Brain microvascular endothelial cell (primary cell): ENCODE data around the gene B4GALT1.
A peak's percentile ranks its signal among the peaks of the same experiment; 100 is the strongest.
"Not testable (repeated sequence)": the region's sequence is repeated elsewhere in the genome, so short reads cannot be mapped to it uniquely, and the experiment has no call there.

ENCODE experiments used
- DNase-seq: peaks from one replicate; pipeline ENCODE4 v3.0.0-alpha.2; 2020
- H3K27ac ChIP-seq: fragments of 250-450 bp; sonication (Bioruptor Pico); 2 replicates; pipeline ENCODE4 v1.5.1; 2020; ENCODE audit warnings: mild to moderate bottlenecking, moderate library complexity
- H3K27me3 ChIP-seq: fragments of 250-450 bp; sonication (Bioruptor Pico); replicated peaks from 2 replicates; pipeline ENCODE4 v1.5.1; 2020; ENCODE audit warnings: mild to moderate bottlenecking
- H3K36me3 ChIP-seq: fragments of 250-450 bp; sonication (Bioruptor Pico); replicated peaks from 2 replicates; pipeline ENCODE4 v1.5.1; 2020; ENCODE audit warnings: mild to moderate bottlenecking
- H3K4me3 ChIP-seq: 2 replicates; pipeline ENCODE4 v1.5.1; 2011; ENCODE audit warnings: low read depth, mild to moderate bottlenecking, control low read depth, low read length, moderate library complexity
- in situ Hi-C: cut with HindIII; loops from 2 replicates; pipeline ENCODE4 v1.10.0; 2017; ENCODE audit warnings: low sequenced_read_pairs, low pct_ligation_motif_present
- TF ChIP-seq, protein P1 (sequence below): IDR thresholded peaks from 2 replicates; pipeline ENCODE4 v1.5.1; 2011; ENCODE audit warnings: low read depth, mild to moderate bottlenecking, moderate library complexity, low read length, control low read depth, inconsistent platforms; ENCODE audit errors: missing control alignments

The B4GALT1 gene

DNA sequence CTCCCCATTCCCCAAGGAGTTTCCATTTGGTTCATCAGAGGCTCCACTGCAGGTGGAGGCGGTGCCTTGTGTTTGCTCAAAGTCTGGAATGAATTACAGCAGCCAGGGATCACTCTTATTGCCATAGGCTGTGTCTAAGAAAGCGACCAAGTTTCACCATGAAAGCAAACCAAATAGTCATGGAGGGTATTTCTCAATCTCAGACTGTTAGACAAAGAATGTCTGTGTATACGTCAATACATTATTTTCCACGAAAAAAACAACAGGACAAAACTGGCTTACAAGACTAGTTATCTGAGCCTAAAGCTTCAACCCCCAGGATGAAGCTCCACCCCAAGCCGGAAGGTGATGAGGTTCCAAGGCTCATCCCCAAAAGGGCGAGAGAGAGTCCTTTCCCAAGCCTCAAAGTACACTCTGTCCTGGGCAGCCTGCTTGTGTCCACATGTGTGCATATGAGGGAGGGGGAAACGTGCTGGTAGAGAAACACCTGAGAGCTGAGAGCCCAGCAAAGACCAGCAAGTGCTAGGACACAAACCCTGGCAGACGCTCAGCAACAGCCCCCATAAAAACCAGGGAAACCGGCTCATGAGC is 4.3 kb downstream of the B4GALT1 start:
- in situ Hi-C loops, result no loop called here
- no peak overlapping the region for H3K4me3 ChIP-seq

DNA sequence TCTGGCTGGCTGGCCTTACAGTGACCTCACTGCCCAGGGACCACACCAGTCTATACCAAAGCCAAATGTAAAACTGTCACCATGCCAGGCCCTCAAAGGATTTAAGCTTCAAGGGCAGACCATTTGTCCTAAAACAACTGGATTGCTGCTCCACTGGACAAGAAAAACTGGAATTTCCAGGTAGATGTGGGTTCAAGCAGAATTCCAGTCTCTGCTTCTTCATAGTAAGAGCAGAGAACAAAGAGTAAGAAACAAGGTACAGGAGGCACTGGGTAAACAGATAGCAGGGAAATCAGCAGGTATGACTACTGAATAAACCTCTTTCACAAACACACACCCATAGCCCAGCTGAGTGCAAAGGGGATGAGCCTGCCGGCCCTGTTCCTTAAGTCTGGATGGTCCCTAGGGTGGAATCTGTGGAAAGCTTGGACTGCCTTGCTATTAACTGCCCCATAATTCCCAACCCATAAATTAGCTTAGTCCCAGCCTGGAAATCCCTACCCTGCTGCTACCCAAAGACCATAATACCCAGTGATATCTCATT is 5.5 kb downstream of the B4GALT1 start:
- TF ChIP-seq, protein P1, sequence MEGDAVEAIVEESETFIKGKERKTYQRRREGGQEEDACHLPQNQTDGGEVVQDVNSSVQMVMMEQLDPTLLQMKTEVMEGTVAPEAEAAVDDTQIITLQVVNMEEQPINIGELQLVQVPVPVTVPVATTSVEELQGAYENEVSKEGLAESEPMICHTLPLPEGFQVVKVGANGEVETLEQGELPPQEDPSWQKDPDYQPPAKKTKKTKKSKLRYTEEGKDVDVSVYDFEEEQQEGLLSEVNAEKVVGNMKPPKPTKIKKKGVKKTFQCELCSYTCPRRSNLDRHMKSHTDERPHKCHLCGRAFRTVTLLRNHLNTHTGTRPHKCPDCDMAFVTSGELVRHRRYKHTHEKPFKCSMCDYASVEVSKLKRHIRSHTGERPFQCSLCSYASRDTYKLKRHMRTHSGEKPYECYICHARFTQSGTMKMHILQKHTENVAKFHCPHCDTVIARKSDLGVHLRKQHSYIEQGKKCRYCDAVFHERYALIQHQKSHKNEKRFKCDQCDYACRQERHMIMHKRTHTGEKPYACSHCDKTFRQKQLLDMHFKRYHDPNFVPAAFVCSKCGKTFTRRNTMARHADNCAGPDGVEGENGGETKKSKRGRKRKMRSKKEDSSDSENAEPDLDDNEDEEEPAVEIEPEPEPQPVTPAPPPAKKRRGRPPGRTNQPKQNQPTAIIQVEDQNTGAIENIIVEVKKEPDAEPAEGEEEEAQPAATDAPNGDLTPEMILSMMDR, result no peak
- Histone ChIP-seq H3K4me3 (no peak overlapping the region), H3K36me3 (peaks cover 3% of the 10 kb centered on the region), H3K27me3 (no peaks in the 10 kb centered on the region), H3K27ac (peak overlapping the region; percentile 95)
- in situ Hi-C loops, result no loop called here
- no peak for DNase-seq

More for the DNA sequence above, 4.3 kb downstream of the B4GALT1 start:
- H3K27ac ChIP-seq, result peak overlapping the region; percentile 25
- H3K36me3 ChIP-seq, result peaks cover 6% of the 10 kb centered on the region
- DNase-seq, result no peak
- no peaks in the 10 kb centered on the region for H3K27me3 ChIP-seq
- TF ChIP-seq, protein P1, result no peak

DNA sequence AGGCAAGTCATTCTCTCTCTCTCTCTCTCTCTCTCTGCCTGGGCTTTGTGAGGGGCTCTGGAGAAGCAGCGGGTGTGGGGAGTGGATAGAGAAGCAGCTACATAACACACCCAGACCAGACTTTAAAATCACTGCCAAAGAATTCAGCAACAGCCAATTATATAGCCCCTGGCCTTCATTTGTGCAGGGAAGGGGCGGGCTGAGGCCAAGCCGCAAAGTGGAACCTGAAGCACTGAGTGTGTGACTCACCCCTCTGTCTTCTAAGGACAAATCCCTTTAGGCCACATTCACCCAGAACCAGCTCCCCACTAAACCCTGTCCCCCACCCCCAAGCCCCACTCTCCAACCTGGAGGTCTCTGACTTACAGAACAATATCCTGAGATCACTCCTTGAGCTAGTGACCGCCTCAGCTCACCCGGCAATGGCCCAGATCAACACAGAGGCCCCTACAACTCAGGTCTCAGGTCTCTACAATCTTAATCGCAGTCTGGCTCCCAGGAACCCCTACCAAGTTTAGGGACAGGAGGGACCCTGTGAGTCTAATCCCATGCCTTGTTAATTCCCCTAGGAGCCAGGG is 6.0 kb downstream of the B4GALT1 start:
- in situ Hi-C loops, result no loop called here
- TF ChIP-seq, protein P1, result no peak

DNA sequence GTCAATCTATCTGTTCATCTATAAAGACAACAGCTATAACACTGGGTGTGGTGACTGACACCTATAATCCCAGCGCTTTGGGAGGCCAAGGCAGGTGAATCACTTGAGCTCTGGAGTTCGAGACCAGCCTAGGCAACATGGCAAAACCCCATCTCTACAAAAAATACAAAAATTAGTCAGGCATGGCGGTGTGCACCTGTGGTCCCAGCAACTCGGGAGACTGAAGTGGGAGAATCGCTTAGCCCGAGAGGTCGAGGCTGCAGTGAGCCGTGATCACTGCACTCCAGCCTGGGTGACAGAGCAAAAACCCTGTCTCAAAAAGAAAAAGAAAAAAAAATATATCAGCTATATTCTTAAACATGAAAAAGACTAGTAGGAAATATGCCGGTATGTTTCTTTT is 6.7 kb downstream of the B4GALT1 start:
- in situ Hi-C loops, H3K36me3 ChIP-seq, DNase-seq, H3K27me3 ChIP-seq, H3K4me3 ChIP-seq: not testable (repeated sequence)
- H3K27ac ChIP-seq, result peak overlapping the region; percentile 95

More for the DNA sequence above, 6.0 kb downstream of the B4GALT1 start:
- Histone ChIP-seq H3K4me3 (no peak overlapping the region), H3K27me3 (no peaks in the 10 kb centered on the region), H3K36me3 (no peaks in the 10 kb centered on the region), H3K27ac (peak overlapping the region; percentile 95)
- peak; percentile 97 for DNase-seq

DNA sequence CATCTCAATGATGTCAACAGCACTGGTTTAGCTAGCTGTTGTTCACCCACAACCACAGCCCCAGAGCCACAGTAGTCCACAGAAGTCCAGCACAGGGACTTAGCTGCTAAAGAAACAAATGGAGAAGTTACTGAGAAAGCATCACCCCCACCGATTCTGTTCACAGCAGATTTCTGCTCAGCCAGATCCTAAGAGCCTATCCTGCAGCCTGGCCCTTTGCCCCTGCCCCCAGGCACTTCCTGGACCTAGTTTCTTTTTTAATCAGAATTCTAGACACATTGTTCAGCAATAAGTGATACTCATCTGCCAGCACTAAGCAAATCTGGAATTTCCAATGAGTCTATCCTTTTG is 7.4 kb downstream of the B4GALT1 start:
- in situ Hi-C loops, result no loop called here
- H3K27me3 ChIP-seq, result no peaks in the 10 kb centered on the region
- peak overlapping the region; percentile 95 for H3K27ac ChIP-seq
- no peak overlapping the region for H3K4me3 ChIP-seq
- TF ChIP-seq, protein P1, result no peak
- peak; percentile 91 for DNase-seq
- no peaks in the 10 kb centered on the region for H3K36me3 ChIP-seq

DNA sequence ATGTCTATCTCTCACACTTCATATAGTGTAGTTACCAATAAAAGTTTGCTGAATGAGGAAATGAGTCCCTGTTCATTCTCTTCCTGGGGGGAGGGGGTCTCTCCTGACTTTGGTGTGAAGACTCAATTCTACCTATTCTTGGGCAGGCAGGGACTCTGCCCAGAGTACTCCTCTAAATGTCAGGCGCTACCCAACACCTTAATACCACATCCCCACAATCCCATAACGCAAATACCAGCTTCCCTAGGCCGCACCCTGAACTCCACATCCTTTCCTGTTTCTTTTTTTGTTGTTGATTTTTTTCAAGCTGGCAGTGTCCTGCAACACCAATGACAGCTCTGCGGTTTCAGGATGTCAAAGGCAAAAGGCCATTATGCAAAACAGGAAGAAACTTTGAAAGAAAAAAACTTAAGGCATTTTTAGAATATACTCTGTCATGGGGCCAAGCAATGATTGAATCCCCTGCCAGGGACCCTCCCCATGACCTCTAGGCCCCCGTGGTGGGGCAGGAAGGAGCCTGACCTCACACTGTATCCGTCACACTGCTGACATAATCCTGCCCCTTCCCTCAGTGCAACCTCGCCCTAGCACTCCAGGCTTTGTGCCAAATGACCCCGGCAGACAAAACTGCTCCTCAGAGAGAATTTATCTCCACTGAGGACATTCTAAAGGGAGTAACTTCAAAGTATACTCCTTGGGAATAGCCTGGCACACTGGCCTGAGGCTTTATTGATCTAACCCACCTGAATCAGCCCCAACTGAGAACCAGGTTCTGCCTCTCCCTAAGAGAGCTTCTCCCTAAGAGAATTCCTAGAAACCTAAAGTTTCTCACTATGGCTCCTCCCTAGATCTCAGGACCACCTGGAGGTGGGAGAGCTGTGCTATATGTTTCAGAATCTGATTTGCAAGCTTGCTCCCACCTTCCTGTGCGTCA is 8.0 kb downstream of the B4GALT1 start:
- in situ Hi-C loops, result no loop called here
- no peaks in the 10 kb centered on the region for H3K36me3 ChIP-seq
- peak overlapping the region; percentile 95 for H3K27ac ChIP-seq
- H3K4me3 ChIP-seq, result no peak overlapping the region
- TF ChIP-seq, protein P1, result peak; percentile 5
- peak; percentile 36 for DNase-seq
- no peaks in the 10 kb centered on the region for H3K27me3 ChIP-seq
